Fibroblast of mammary gland (primary cell): ENCODE data around the gene CD244.

Experiments
- DNase-seq: peaks from one replicate; pipeline ENCODE4 v3.0.0-alpha.2; 2010; ENCODE audit warnings: low read depth
- H3K4me3 ChIP-seq: 2 replicates; pipeline ENCODE4 v1.5.1; 2011; ENCODE audit warnings: low read depth, mild to moderate bottlenecking, low read length, moderate library complexity; ENCODE audit not compliant: control insufficient read depth
- TF ChIP-seq, protein P1 (sequence below): conservative IDR thresholded peaks from 2 replicates; pipeline ENCODE4 v1.5.1; 2011; ENCODE audit warnings: low read depth, low read length, inconsistent platforms; ENCODE audit not compliant: control insufficient read depth, insufficient read depth

CD244 gene

DNA sequence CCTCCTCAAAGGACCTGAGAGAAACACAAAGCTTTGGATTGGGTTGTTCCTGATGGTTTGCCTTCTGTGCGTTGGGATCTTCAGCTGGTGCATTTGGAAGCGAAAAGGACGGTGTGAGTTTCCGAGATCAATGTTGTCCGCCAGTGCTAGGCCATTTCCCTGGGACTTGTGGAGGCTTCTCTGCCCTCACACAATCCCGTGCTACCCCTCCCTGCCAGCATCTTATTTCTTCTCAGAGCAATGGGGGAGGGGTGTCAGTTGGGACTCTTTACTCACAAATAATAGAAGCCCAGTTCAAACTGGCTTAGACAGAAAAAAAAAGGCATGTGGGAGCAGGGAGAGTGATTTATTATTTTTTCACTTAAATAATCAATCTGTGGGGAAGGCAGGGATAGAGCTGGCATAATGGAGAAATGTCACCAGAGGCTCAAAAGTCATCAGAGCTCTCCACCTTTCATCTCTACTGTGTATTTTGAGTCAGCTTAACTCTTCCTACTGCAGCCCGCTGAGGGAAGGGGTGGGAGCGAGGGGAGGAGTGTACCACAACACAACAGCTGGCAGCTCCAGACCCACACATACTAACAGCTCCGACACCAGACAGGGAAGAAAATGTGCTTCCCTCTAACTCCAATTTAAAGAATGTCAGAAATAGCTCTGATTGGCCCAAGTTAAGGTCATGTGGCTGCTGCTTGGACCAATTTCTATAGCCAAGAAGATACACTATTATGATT is 44.3 kb downstream of the CD244 start:
- DNase-seq = no peak
- H3K4me3 ChIP-seq = no peak overlapping the region
- TF ChIP-seq, protein P1, sequence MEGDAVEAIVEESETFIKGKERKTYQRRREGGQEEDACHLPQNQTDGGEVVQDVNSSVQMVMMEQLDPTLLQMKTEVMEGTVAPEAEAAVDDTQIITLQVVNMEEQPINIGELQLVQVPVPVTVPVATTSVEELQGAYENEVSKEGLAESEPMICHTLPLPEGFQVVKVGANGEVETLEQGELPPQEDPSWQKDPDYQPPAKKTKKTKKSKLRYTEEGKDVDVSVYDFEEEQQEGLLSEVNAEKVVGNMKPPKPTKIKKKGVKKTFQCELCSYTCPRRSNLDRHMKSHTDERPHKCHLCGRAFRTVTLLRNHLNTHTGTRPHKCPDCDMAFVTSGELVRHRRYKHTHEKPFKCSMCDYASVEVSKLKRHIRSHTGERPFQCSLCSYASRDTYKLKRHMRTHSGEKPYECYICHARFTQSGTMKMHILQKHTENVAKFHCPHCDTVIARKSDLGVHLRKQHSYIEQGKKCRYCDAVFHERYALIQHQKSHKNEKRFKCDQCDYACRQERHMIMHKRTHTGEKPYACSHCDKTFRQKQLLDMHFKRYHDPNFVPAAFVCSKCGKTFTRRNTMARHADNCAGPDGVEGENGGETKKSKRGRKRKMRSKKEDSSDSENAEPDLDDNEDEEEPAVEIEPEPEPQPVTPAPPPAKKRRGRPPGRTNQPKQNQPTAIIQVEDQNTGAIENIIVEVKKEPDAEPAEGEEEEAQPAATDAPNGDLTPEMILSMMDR = no peak

DNA sequence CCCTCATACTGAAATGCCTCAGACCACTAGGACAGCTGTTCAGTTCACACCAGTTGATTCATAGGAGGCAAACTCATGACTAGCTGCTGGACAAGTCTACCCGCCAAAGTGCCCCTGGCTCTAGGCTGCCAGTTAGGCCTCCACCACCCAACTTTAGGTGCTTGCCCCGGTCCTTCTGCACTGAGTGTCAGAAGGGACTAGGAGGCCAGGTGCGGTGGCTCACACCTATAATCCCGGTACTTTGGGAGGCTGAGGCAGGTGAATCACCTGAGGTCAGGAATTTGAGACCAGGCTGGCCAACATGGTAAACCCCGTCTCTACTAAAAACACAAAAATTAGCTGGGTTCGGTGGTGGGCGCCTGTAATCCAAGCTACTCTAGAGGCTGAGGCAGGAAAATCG is 47.8 kb downstream of the CD244 start:
- no peak for DNase-seq
- no peak overlapping the region for H3K4me3 ChIP-seq
- TF ChIP-seq, protein P1 = no peak

DNA sequence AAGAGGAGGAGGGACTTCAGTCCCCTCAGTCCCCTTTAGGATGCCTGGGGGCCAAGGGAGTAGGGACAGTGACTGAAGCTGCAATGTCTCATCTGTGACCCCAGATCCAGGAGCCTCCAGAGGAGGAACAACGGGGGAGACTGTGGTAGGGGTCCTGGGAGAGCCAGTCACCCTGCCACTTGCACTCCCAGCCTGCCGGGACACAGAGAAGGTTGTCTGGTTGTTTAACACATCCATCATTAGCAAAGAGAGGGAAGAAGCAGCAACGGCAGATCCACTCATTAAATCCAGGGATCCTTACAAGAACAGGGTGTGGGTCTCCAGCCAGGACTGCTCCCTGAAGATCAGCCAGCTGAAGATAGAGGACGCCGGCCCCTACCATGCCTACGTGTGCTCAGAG is 48.4 kb downstream of the CD244 start:
- H3K4me3 ChIP-seq = no peak overlapping the region
- TF ChIP-seq, protein P1 = no peak
- no peak for DNase-seq

DNA sequence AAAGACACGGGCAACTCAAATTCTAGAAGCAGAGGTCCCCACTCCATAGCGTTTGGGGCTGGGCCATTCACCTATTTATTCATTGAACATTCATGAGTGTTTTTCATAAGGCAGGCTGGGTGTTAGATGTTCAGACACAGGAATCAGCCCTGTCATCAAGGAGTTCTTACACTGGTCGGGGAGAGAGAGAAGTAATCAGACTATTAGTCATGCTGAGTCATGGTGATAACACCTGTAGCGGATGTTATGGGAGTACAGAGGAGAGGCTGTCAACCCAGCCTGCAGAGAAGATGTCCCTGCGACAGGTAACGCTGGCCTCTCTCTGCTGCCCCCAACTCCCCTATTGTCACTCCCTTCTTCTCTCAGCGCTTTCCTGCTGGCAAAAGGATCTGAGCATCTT is 49.5 kb downstream of the CD244 start:
- H3K4me3 ChIP-seq = no peak overlapping the region
- no peak for DNase-seq
- TF ChIP-seq, protein P1 = no peak

DNA sequence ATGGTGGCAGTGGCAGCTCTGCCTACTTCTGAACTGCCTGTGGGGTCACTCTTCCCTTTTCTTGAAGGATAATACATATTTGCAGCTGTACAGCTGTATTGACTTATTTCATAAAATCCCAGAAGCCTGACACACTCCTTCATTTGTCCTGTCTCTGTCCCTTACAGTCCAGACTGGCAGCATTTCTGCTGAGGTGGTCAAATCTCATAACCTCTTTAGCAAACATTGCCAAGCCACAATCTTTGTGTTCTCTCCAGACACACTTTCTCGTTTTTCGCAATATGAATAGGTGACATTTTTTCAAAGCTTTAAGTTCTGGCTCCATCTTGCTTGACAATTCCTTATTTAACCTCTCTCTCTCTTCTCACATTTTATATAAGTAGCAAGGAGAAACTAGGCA is 51.5 kb downstream of the CD244 start:
- TF ChIP-seq, protein P1 = no peak
- DNase-seq = no peak
- no peak overlapping the region for H3K4me3 ChIP-seq

DNA sequence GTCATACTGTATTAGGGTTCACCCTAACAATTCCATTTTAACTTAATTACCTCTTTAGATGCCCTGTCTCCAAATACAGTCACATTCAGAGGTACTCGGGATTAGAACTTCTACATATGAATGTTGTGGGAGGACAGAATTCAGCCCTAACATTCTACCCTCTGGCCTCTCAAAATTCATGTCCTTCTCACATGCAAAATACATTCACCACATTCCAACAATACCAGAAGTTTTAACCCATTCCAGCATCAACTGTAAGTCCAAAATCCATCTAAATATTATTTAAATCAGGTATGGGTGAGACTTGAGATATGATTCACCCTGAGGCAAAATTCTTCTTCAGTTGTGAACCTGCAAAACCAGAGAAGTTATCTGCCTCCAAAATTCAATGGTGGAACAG is 52.2 kb downstream of the CD244 start:
- TF ChIP-seq, protein P1 = no peak
- no peak overlapping the region for H3K4me3 ChIP-seq
- no peak for DNase-seq
